GM18951 (cell line): ENCODE measurements around the gene BAG5.
A peak's percentile ranks its signal among the peaks of the same experiment; 100 is the strongest.
"Not testable (repeated sequence)": the region's sequence is repeated elsewhere in the genome, so short reads cannot be mapped to it uniquely, and the experiment has no call there.

Experiments used
- POLR2A ChIP-seq: IDR thresholded peaks from 4 replicates; pipeline ENCODE4 v1.6.1; 2011; ENCODE audit warnings: mild to moderate bottlenecking; ENCODE audit not compliant: insufficient read length, insufficient read depth; ENCODE audit errors: extremely low read depth
- in situ Hi-C: fragments of 300-500 bp; cut with MboI; formaldehyde crosslinking; loops from one replicate; pipeline ENCODE4 v1.12.0; 2022; ENCODE audit warnings: low sequenced_read_pairs, mixed read lengths, inconsistent platforms; ENCODE audit not compliant: unreplicated experiment

Gene BAG5, protein sequence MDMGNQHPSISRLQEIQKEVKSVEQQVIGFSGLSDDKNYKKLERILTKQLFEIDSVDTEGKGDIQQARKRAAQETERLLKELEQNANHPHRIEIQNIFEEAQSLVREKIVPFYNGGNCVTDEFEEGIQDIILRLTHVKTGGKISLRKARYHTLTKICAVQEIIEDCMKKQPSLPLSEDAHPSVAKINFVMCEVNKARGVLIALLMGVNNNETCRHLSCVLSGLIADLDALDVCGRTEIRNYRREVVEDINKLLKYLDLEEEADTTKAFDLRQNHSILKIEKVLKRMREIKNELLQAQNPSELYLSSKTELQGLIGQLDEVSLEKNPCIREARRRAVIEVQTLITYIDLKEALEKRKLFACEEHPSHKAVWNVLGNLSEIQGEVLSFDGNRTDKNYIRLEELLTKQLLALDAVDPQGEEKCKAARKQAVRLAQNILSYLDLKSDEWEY

DNA sequence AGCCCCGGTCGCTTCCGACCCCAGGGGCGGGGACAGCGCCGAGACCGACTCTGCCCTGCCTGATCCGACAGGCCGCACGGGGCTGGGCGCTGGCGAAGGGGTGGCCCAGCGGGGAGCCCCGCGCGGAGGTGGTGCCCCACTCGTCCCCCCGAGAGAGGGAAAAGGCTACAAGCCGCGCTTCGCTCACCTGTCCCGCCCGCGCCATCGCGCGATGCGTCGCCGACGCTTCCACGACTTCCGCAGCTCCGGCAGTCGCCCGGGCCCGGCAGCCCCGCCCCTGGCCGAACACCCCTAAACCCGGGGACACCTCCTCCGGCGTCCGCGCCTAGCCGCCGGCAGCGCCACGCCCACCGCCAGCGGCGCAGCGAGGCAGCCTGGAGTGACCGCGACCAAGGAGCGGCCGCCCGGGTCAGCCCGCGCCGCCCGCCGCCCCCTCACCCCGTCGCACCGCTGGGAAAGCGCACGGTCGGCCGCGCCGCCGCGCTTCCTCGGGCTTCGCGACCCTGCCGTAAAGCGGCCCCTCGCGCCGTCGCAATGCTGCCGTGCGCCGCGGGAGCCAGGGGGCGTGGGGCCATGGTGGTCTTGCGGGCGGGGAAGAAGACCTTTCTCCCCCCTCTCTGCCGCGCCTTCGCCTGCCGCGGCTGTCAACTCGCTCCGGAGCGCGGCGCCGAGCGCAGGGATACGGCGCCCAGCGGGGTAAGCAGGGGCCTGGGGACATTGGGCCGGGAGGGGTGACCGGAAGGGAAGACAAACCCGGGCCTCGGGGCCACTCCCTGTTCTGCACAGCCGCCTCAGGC, at the start of gene BAG5, which contains the start of gene COA8:
Gene BAG5 (minus strand): TSS at position 229 of the 797 bp plus-strand sequence. CDS start 1,493 bp downstream, outside the sequence.
Gene COA8 (plus strand): TSS at position 532 of the 797 bp plus-strand sequence. CDS start 42 bp downstream, at position 574.
- peak; percentile 75 for TF ChIP-seq POLR2A
- in situ Hi-C loops, result no loop called here

DNA sequence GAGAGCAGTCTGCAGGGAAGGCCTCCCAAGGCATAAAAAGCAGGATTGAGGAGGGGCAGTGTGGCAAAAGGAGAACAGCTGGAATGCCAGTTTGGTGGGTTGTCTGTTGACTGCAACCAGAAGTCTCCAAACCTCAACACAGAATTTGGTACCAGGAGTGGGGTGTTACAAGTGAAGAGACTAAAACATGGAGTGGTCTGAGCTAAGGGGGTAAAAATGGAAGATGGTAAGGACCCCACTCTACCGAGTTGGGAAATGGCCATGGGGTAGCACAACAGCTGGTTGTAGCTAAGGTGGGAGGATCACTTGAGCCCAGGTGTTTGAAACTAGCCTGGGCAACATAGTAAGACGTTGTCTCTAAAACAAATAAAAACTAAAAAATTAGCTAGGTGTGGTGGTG, 48.8 kb upstream of the BAG5 start:
- no peak for TF ChIP-seq POLR2A
- in situ Hi-C loops, result no loop called here

DNA sequence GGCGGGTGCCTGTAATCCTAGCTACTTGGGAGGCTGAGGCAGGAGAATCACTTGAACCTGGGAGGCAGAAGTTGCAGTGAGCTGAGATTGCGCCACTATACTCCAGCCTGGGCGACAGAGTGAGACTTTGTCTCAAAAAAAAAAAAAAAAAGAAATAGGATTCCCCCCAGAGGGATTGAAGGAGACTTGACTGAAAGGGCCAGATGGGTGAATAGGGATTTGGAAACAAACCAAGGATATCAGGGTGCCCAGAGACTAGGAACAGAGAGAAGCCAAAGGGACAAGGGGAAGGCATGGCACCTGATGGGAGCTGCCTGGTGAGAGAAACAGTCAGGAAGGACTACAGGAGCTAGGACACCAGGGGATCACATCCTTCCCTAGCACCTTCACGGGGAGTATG, 46.6 kb upstream of the BAG5 start:
- in situ Hi-C loops, result not testable (repeated sequence)

DNA sequence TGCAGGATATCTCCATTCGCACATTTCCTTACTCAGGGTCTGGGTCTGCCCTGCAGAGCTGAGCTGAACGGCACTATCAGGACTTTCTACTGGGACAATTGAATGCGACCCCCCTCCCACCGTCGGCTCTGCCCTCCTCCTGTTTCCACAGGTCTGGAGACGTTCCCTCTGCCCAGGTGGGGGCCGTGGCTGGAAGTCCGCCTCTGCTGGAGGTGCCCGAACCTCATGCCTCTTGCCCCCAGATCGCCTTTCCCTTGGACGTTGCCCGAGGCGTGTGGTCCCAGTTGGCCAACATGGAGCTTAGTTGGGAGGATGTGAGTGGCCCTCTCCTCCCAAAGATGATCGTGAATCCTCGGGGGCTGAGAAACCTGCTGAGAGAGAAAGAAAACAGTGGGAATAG, 45.4 kb upstream of the BAG5 start:
- TF ChIP-seq POLR2A, result no peak
- in situ Hi-C loops, result no loop called here

DNA sequence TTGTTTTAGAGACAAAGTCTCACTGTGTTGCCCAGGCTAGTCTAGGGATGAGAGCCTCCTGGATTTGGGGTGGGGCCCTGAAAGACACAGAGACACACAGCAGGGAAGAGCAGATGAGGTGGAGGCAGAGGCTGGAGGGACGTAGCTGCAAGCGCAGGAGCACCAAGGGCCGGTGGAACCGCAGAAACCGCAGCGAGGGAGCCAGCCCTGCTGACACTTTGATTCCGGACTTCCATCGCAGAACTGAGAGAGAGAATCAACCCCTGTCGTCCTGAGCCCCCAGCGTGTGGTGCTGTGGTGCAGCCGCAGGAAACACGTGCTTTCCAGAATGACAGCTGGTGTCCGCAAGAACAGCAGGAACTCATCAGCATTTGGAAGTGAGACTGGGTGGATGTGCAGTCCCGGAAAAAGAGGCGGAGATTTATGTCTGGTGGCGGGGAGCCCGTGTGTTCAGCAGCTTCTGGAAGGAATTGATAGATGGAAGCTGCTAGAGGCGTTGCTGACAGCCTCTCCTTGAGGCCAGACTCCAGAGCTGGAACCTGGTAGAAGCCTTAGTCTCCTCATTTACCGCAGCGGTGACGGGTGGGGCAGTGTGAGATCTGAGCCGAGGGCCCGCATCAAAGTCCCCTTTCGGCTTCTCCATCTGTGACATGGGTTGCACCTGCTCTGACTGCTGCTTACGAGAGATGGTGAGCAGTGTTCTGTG, 44.7 kb upstream of the BAG5 start:
- in situ Hi-C loops, result no loop called here
- no peak for TF ChIP-seq POLR2A

DNA sequence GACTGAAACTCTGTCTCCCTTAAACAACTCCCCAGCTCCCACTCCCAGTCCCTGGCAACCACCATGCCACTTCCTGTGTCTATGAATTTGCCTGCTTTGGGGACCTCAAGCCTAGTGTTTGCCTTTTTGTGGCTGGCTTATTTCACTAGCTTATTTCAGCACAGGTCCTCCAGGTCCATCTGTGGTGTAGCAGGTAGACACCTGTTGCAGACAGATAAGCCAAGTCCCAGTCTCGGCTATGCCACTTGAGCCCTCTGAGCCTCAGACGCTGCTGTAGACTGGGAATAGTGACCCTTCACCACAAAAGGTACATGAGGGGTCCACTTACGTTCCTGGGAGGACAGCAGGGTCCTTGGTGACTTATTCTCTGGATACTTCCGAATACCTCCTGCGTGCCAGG, 42.2 kb upstream of the BAG5 start:
- no peak for TF ChIP-seq POLR2A

DNA sequence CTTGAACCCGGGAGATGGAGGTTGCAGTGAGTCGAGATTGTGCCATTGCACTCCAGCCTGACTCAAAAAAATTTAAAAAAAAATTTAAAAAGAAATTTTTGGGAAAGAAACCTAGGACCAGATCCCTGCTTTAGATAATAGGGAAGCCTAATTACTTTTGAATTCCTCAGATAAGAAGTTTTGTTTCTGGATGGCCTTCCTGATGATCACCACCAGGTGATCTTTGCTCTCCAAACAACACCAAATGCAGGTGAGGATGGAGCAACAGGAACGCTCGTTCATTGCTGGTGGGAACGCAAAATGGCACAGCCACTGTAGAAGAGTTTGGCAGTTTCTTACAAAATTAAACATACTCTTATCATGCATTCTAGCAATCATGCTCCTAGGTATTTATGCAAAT, 38.0 kb upstream of the BAG5 start:
- TF ChIP-seq POLR2A, result no peak
- in situ Hi-C loops, result no loop called here

More for the DNA sequence above, 42.2 kb upstream of the BAG5 start:
- in situ Hi-C loops, result no loop called here

DNA sequence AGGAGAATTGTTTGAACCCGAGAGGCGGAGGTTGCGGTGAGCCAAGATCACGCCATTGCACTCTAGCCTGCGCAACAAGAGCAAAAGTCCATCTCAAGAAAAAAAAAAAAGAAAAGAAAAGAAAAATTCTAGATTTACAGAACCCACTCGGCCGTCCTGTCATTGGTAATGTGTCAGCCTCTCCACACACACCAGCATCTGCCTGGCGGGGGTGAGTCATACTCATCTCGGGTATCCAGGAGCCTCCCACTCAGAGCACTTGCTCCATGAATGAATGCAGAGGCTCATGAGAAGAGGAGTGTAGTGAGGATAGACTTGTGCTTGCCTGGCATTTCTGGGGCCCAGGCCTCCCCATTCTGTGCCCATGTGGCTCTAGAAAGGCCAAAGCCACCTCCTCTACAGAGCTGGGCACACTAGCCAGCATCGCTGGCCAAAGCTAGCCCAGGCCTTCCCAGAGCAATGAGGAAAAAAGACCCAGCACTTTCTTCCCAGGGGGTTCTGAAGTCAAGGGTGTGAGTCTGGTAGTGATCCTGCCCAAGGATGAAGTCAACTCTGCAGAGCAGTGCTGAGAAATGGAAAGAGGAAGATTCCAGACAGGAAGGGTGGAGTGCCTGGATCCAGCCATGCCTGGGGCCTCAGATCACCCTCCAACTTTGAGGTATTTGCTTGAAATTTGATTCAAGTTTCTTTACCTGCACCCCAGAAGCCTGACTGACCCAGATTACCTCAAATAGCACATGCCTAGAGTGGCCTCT, 35.3 kb upstream of the BAG5 start:
- TF ChIP-seq POLR2A, result no peak
- in situ Hi-C loops, result no loop called here

DNA sequence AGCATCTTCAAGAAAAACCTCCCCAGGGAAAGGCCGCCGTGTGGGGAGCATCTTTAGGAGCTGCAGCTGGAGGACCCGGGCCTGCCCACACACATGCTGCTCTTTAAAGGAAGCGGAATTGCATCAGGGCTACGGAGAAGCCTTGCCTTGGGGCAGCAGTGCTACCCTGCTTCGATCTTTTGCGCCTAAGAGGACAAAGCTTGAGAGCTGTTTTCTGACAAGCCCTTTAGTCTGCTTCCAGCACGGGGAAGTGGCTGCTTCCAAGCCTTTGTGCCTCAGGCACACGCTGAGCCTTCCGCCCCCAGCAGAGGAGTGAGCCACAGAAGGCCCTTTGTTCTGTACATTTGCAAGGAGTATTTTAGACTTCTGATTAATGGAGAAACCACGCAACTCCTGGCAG, 31.8 kb upstream of the BAG5 start:
- in situ Hi-C loops, result no loop called here

DNA sequence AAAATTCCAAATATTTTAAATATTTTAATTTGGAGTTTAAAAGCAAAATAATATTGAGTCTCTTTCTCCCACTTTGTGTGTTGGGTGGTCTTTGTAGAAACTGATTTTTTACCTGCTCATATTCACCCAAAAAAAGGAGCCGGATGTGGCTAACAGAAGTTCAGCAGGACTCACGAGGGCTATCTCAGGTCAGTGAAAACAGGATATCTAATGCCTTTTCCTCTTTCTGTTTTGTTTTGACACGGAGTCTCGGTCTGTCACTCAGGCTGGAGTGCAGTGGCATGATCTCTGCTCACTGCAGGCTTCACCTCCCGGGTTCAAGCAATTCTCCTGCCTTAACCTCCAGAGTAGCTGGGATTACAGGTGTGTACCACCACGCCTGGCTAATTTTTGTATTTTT, 31.1 kb upstream of the BAG5 start:
- in situ Hi-C loops, result no loop called here
- no peak for TF ChIP-seq POLR2A

More for the DNA sequence above, 31.8 kb upstream of the BAG5 start:
- TF ChIP-seq POLR2A, result no peak

DNA sequence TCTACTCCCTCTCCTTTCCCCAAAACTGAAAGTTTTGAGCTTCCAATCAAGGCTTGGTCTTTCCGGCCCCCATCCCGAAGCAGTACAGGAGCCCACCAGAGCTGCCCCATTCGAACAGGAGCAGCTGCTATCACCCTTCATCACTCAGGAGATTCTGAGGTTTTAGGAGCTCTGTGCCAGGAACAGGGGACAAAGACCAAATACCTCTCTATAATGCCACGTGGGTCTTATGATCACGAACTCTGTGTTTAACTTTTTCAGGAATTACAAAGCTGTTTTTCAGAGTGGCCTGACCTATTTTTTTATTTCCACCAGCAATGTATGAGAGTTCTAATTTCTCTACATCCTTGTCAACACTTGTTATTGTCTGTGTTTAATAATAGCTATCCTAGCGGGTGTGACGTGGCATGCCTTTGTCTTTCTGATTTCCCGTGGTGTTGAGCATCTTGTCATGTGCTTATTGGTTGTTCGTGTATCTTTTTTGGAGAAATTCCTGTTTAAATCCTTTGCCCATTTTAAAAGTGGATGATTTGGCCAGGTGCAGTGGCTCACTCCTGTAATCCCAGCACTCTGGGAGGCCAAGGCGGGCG, 22.0 kb upstream of the BAG5 start:
- in situ Hi-C loops, result no loop called here
- TF ChIP-seq POLR2A, result no peak
